Breast epithelium (tissue), 3 donors: ENCODE data around the gene GAN.

Experiments
- POLR2A ChIP-seq: fragments of 450-650 bp; IDR thresholded peaks from one replicate; pipeline ENCODE4 v1.6.1; 2016; ENCODE audit warnings: antibody characterized with exemption, mild to moderate bottlenecking, moderate library complexity
- POLR2AphosphoS5 ChIP-seq, 3 donors: sonication (generic); formaldehyde crosslinking; IDR thresholded peaks; one replicate each; pipeline ENCODE4 v1.6.1; 2017; ENCODE audit warnings: antibody characterized with exemption in 3 of 3
- TF ChIP-seq, protein P1 (sequence below), 3 donors: fragments of 450-650 bp; IDR thresholded peaks; one replicate each; pipeline ENCODE4 v1.5.1; 2016 to 2017; ENCODE audit warnings: antibody characterized with exemption in 3 of 3, mild to moderate bottlenecking in 3 of 3, moderate library complexity in 3 of 3

- TF ChIP-seq POLR2A (no peak), POLR2AphosphoS5 (IDR thresholded peaks at IDR 0.05) (no peak)
- TF ChIP-seq, protein P1, sequence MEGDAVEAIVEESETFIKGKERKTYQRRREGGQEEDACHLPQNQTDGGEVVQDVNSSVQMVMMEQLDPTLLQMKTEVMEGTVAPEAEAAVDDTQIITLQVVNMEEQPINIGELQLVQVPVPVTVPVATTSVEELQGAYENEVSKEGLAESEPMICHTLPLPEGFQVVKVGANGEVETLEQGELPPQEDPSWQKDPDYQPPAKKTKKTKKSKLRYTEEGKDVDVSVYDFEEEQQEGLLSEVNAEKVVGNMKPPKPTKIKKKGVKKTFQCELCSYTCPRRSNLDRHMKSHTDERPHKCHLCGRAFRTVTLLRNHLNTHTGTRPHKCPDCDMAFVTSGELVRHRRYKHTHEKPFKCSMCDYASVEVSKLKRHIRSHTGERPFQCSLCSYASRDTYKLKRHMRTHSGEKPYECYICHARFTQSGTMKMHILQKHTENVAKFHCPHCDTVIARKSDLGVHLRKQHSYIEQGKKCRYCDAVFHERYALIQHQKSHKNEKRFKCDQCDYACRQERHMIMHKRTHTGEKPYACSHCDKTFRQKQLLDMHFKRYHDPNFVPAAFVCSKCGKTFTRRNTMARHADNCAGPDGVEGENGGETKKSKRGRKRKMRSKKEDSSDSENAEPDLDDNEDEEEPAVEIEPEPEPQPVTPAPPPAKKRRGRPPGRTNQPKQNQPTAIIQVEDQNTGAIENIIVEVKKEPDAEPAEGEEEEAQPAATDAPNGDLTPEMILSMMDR (IDR thresholded peaks at IDR 0.05), result no peak
Observed at GRCh38 chr16:81265052-81265451, 49.7 kb upstream of the GAN start.
